ACC112 (cell line): Measurements from ENCODE around the gene SNAPC1.

Experiments used
- H2AFZ ChIP-seq: fragments of 200-600 bp; sonication (generic); one replicate; pipeline ENCODE4 v1.6.0; 2017; ENCODE audit warnings: antibody characterized with exemption, low read length; ENCODE audit not compliant: unreplicated experiment
- H3K27ac ChIP-seq: fragments of 200-600 bp; sonication (generic); 2 replicates; pipeline ENCODE4 v1.5.1; 2014; ENCODE audit warnings: low read depth, mild to moderate bottlenecking, antibody characterized with exemption, low read length, moderate library complexity
- H3K27me3 ChIP-seq: fragments of 200-600 bp; sonication (generic); 2 replicates; pipeline ENCODE4 v1.6.1; 2014; ENCODE audit warnings: mild to moderate bottlenecking, antibody characterized with exemption, low read length, moderate library complexity, mixed read lengths; ENCODE audit not compliant: insufficient read depth
- H3K36me3 ChIP-seq: fragments of 200-600 bp; sonication (generic); 2 replicates; pipeline ENCODE4 v1.6.1; 2016; ENCODE audit warnings: mild to moderate bottlenecking, antibody characterized with exemption, low read length, moderate library complexity, mixed read lengths; ENCODE audit not compliant: insufficient read depth
- H3K4me1 ChIP-seq: fragments of 200-600 bp; sonication (generic); one replicate; pipeline ENCODE4 v1.6.1; 2016; ENCODE audit warnings: low read length, mixed read lengths; ENCODE audit not compliant: insufficient read depth, unreplicated experiment, control insufficient read depth
- H3K4me3 ChIP-seq: fragments of 200-600 bp; sonication (generic); 2 replicates; pipeline ENCODE4 v1.5.1; 2014; ENCODE audit warnings: mild to moderate bottlenecking, low read depth, low read length
- H3K79me2 ChIP-seq: fragments of 200-600 bp; sonication (generic); one replicate; pipeline ENCODE4 v1.6.0; 2016; ENCODE audit warnings: low read length; ENCODE audit not compliant: control insufficient read depth, unreplicated experiment, insufficient read depth

SNAPC1 gene

GRCh38 chr14:61764342-61765122, 2.3 kb downstream of the SNAPC1 start:
- Histone ChIP-seq H3K4me3 (peak overlapping the region; percentile 89), H3K79me2 (peaks cover 63% of the 10 kb centered on the region), H3K36me3 (peaks cover 38% of the 10 kb centered on the region), H3K27ac (peak overlapping the region; percentile 67), H3K4me1 (peaks cover 37% of the 10 kb centered on the region), H3K27me3 (no peaks in the 10 kb centered on the region), H2AFZ (no peak overlapping the region)

GRCh38 chr14:61765225-61765943, 3.2 kb downstream of the SNAPC1 start:
- H3K79me2 ChIP-seq: peaks cover 66% of the 10 kb centered on the region

GRCh38 chr14:61766151-61766550, 3.9 kb downstream of the SNAPC1 start:
- Histone ChIP-seq H3K36me3 (peaks cover 45% of the 10 kb centered on the region), H3K4me3 (peak overlapping the region; percentile 89), H2AFZ (no peak overlapping the region), H3K27ac (no peak overlapping the region), H3K4me1 (peaks cover 37% of the 10 kb centered on the region), H3K27me3 (no peaks in the 10 kb centered on the region), H3K79me2 (peaks cover 71% of the 10 kb centered on the region)

More at GRCh38 chr14:61765225-61765943, 3.2 kb downstream of the SNAPC1 start:
- no peak overlapping the region for H2AFZ ChIP-seq
- peak overlapping the region; percentile 89 for H3K4me3 ChIP-seq
- H3K4me1 ChIP-seq: peaks cover 37% of the 10 kb centered on the region
- H3K27ac ChIP-seq: no peak overlapping the region
- H3K36me3 ChIP-seq: peaks cover 41% of the 10 kb centered on the region
- H3K27me3 ChIP-seq: no peaks in the 10 kb centered on the region

GRCh38 chr14:61768240-61768639, 6.0 kb downstream of the SNAPC1 start:
- peaks cover 53% of the 10 kb centered on the region for H3K36me3 ChIP-seq
- peaks cover 32% of the 10 kb centered on the region for H3K4me1 ChIP-seq
- H2AFZ ChIP-seq: no peak overlapping the region
- H3K27me3 ChIP-seq: no peaks in the 10 kb centered on the region
- no peak overlapping the region for H3K27ac ChIP-seq
- no peak overlapping the region for H3K4me3 ChIP-seq
- peaks cover 69% of the 10 kb centered on the region for H3K79me2 ChIP-seq

GRCh38 chr14:61769893-61770292, 7.7 kb downstream of the SNAPC1 start:
- H3K79me2 ChIP-seq: peaks cover 53% of the 10 kb centered on the region
- H3K36me3 ChIP-seq: peaks cover 48% of the 10 kb centered on the region
- H3K4me1 ChIP-seq: peaks cover 19% of the 10 kb centered on the region
- H3K27ac ChIP-seq: no peak overlapping the region
- H3K4me3 ChIP-seq: no peak overlapping the region
- no peak overlapping the region for H2AFZ ChIP-seq
- H3K27me3 ChIP-seq: no peaks in the 10 kb centered on the region

- H3K4me1 ChIP-seq: no peaks in the 10 kb centered on the region
- peaks cover 50% of the 10 kb centered on the region for H3K36me3 ChIP-seq
- H3K79me2 ChIP-seq: peaks cover 16% of the 10 kb centered on the region
- H3K27ac ChIP-seq: no peak overlapping the region
- H3K4me3 ChIP-seq: no peak overlapping the region
- H2AFZ ChIP-seq: no peak overlapping the region
- no peaks in the 10 kb centered on the region for H3K27me3 ChIP-seq
These were observed 12.6 kb downstream of the SNAPC1 start for GRCh38 chr14:61774861-61775260.

GRCh38 chr14:61780125-61780524, 17.9 kb downstream of the SNAPC1 start:
- H3K4me1 ChIP-seq: no peaks in the 10 kb centered on the region
- H3K4me3 ChIP-seq: no peak overlapping the region
- H3K27me3 ChIP-seq: no peaks in the 10 kb centered on the region
- no peaks in the 10 kb centered on the region for H3K79me2 ChIP-seq
- no peak overlapping the region for H2AFZ ChIP-seq
- H3K27ac ChIP-seq: no peak overlapping the region
- H3K36me3 ChIP-seq: peaks cover 61% of the 10 kb centered on the region

GRCh38 chr14:61797309-61797708, 35.1 kb downstream of the SNAPC1 start:
- Histone ChIP-seq H3K4me3 (no peak overlapping the region), H3K27ac (no peak overlapping the region), H2AFZ (no peak overlapping the region), H3K27me3 (no peaks in the 10 kb centered on the region), H3K79me2 (no peaks in the 10 kb centered on the region), H3K4me1 (no peaks in the 10 kb centered on the region), H3K36me3 (peaks cover 13% of the 10 kb centered on the region; the same call in 1 of the 2 replicates)

- Histone ChIP-seq H3K4me3 (no peak overlapping the region), H2AFZ (no peak overlapping the region), H3K4me1 (no peaks in the 10 kb centered on the region), H3K27ac (no peak overlapping the region), H3K79me2 (no peaks in the 10 kb centered on the region), H3K36me3 (0 out of 2 replicates have a peak, but pooled peaks cover 3% of the 10 kb centered on the region), H3K27me3 (no peaks in the 10 kb centered on the region)
These were observed 39.9 kb downstream of the SNAPC1 start for GRCh38 chr14:61802010-61802568.

- H3K79me2 ChIP-seq: no peaks in the 10 kb centered on the region
- no peaks in the 10 kb centered on the region for H3K4me1 ChIP-seq
- H3K4me3 ChIP-seq: no peak overlapping the region
- H3K27me3 ChIP-seq: no peaks in the 10 kb centered on the region
- H3K27ac ChIP-seq: no peak overlapping the region
- H2AFZ ChIP-seq: no peak overlapping the region
- no peaks in the 10 kb centered on the region for H3K36me3 ChIP-seq
These were observed 41.5 kb downstream of the SNAPC1 start for GRCh38 chr14:61803755-61804154.
